H9 (cell line): ENCODE measurements around the gene ZRANB3. TPM values are rescaled to one million over a fixed set of nuclear protein-coding genes. Genes with fewer than 3 reads are reported as not detected.

Experiments used
- DNase-seq: peaks from one replicate; pipeline ENCODE4 v3.0.0-alpha.2; 2017
- H2AFZ ChIP-seq: one replicate; pipeline ENCODE4 v1.6.1; 2013; ENCODE audit warnings: mild to moderate bottlenecking, low read length, control low read depth, moderate library complexity
- H2AK5ac ChIP-seq: 2 replicates; pipeline ENCODE4 v1.6.1; 2013; ENCODE audit warnings: low read length, control low read depth, mixed read lengths; ENCODE audit not compliant: insufficient read length
- H2BK120ac ChIP-seq: one replicate; pipeline ENCODE4 v1.6.1; 2013; ENCODE audit warnings: low read depth, mild to moderate bottlenecking, low read length, control low read depth, inconsistent platforms; ENCODE audit not compliant: poor library complexity, severe bottlenecking
- H2BK12ac ChIP-seq: 2 replicates; pipeline ENCODE4 v1.6.1; 2013; ENCODE audit warnings: low read length, control low read depth, mixed read lengths, low read depth; ENCODE audit not compliant: insufficient read length
- H2BK15ac ChIP-seq: 2 replicates; pipeline ENCODE4 v1.6.1; 2013; ENCODE audit warnings: low read depth, low read length, control low read depth
- H2BK20ac ChIP-seq: one replicate; pipeline ENCODE4 v1.6.1; 2013; ENCODE audit warnings: low read depth, mild to moderate bottlenecking, low read length, control low read depth, inconsistent platforms; ENCODE audit not compliant: poor library complexity, severe bottlenecking
- H2BK5ac ChIP-seq: 2 replicates; pipeline ENCODE4 v1.6.1; 2013; ENCODE audit warnings: low read length, control low read depth, mixed read lengths; ENCODE audit not compliant: insufficient read length
- H3K14ac ChIP-seq: 2 replicates; pipeline ENCODE4 v1.6.1; 2013; ENCODE audit warnings: low read length, control low read depth; ENCODE audit not compliant: insufficient read depth
- H3K18ac ChIP-seq: 2 replicates; pipeline ENCODE4 v1.6.1; 2013; ENCODE audit warnings: low read depth, mild to moderate bottlenecking, mixed read lengths, low read length, control low read depth; ENCODE audit not compliant: insufficient read length
- H3K23ac ChIP-seq: 2 replicates; pipeline ENCODE4 v1.6.1; 2013; ENCODE audit warnings: low read length, control low read depth, mixed read lengths, low read depth; ENCODE audit not compliant: insufficient read length
- H3K23me2 ChIP-seq: 2 replicates; pipeline ENCODE4 v1.6.1; 2013; ENCODE audit warnings: low read depth, mild to moderate bottlenecking, mixed read lengths, low read length, control low read depth; ENCODE audit not compliant: insufficient read length, poor library complexity, severe bottlenecking
- H3K27ac ChIP-seq: 2 replicates; pipeline ENCODE4 v1.5.1; 2013; ENCODE audit warnings: low read length, control low read depth, mixed read lengths, low read depth; ENCODE audit not compliant: insufficient read length
- H3K27me3 ChIP-seq: 2 replicates; pipeline ENCODE4 v1.6.1; 2013; ENCODE audit warnings: low read length, control low read depth, inconsistent platforms; ENCODE audit not compliant: insufficient read depth
- H3K4ac ChIP-seq: 2 replicates; pipeline ENCODE4 v1.6.1; 2013; ENCODE audit warnings: low read depth, mild to moderate bottlenecking, control low read depth, inconsistent platforms, low read length, moderate library complexity
- H3K4me1 ChIP-seq: 2 replicates; pipeline ENCODE4 v1.6.1; 2013; ENCODE audit warnings: low read length, control low read depth, inconsistent platforms; ENCODE audit not compliant: insufficient read depth
- H3K4me2 ChIP-seq: 2 replicates; pipeline ENCODE4 v1.6.1; 2013; ENCODE audit warnings: low read length, control low read depth, mixed read lengths; ENCODE audit not compliant: insufficient read length, insufficient read depth
- H3K56ac ChIP-seq: 2 replicates; pipeline ENCODE4 v1.6.1; 2013; ENCODE audit warnings: low read depth, mild to moderate bottlenecking, mixed read lengths, low read length, control low read depth; ENCODE audit not compliant: insufficient read length
- H3K79me1 ChIP-seq: 2 replicates; pipeline ENCODE4 v1.6.1; 2013; ENCODE audit warnings: low read depth, mild to moderate bottlenecking, moderate library complexity, low read length, control low read depth, inconsistent platforms; ENCODE audit not compliant: insufficient read depth, poor library complexity, severe bottlenecking
- H3K79me2 ChIP-seq: 2 replicates; pipeline ENCODE4 v1.6.1; 2013; ENCODE audit warnings: low read length, control low read depth, inconsistent platforms; ENCODE audit not compliant: insufficient read depth
- H3K9ac ChIP-seq: 2 replicates; pipeline ENCODE4 v1.6.1; 2013; ENCODE audit warnings: low read length, control low read depth, mixed read lengths; ENCODE audit not compliant: insufficient read length; ENCODE audit errors: extremely low read depth
- H3K9me3 ChIP-seq: one replicate; pipeline ENCODE4 v1.6.1; 2013; ENCODE audit warnings: low read depth, low read length, inconsistent platforms; ENCODE audit not compliant: control insufficient read depth
- H3T11ph ChIP-seq: one replicate; pipeline ENCODE4 v1.6.1; 2013; ENCODE audit warnings: mild to moderate bottlenecking, low read length, control low read depth, inconsistent platforms
- H4K20me1 ChIP-seq: one replicate; pipeline ENCODE4 v1.6.1; 2013; ENCODE audit not compliant: control insufficient read depth, insufficient read length, insufficient read depth
- H4K5ac ChIP-seq: 2 replicates; pipeline ENCODE4 v1.6.1; 2013; ENCODE audit warnings: low read depth, mild to moderate bottlenecking, mixed read lengths, low read length, control low read depth; ENCODE audit not compliant: insufficient read length
- H4K8ac ChIP-seq: replicated peaks from 2 replicates; pipeline ENCODE4 v1.6.1; 2013; ENCODE audit warnings: low read length, control low read depth, mixed read lengths, low read depth; ENCODE audit not compliant: insufficient read length
- H4K91ac ChIP-seq: 2 replicates; pipeline ENCODE4 v1.6.1; 2013; ENCODE audit warnings: low read depth, mild to moderate bottlenecking, moderate library complexity, mixed read lengths, low read length, control low read depth; ENCODE audit not compliant: insufficient read length
- H3K27ac Mint-ChIP-seq, 3 experiments: 2 replicates in 2 of 3; 3 replicates in 1 of 3; pipeline ENCODE4 v1.8.0; 2020 to 2021; ENCODE audit warnings: mixed read lengths in 3 of 3, mild to moderate bottlenecking in 1 of 3, moderate library complexity in 1 of 3
- H3K27me3 Mint-ChIP-seq: 2 replicates; pipeline ENCODE4 v1.8.0; 2021; ENCODE audit warnings: low read depth, mild to moderate bottlenecking, moderate library complexity, mixed read lengths
- H3K36me3 Mint-ChIP-seq, 3 experiments: 2 replicates in 2 of 3; 3 replicates in 1 of 3; pipeline ENCODE4 v1.8.0; 2020 to 2021; ENCODE audit warnings: low read depth in 3 of 3, mixed read lengths in 3 of 3; ENCODE audit not compliant: insufficient read depth in 1 of 3
- H3K4me1 Mint-ChIP-seq, 2 experiments: 2 replicates each; pipeline ENCODE4 v1.8.0; 2020; ENCODE audit warnings: mixed read lengths in 2 of 2
- H3K4me3 Mint-ChIP-seq, 2 experiments: 2 replicates in 1 of 2; 3 replicates in 1 of 2; pipeline ENCODE4 v1.8.0; 2020 to 2021; ENCODE audit warnings: mild to moderate bottlenecking in 2 of 2, mixed read lengths in 2 of 2, moderate library complexity in 1 of 2
- H3K9me3 Mint-ChIP-seq, 2 experiments: 2 replicates in 1 of 2; 3 replicates in 1 of 2; pipeline ENCODE4 v1.8.0; 2020; ENCODE audit warnings: mild to moderate bottlenecking in 2 of 2, mixed read lengths in 2 of 2, moderate library complexity in 1 of 2
- CTCF ChIP-seq: fragments of 200-600 bp; sonication (generic); conservative IDR thresholded peaks from 3 replicates; pipeline ENCODE4 v1.8.0; 2021; ENCODE audit warnings: antibody characterized with exemption, mild to moderate bottlenecking
- WGBS: extraction: QIAGEN DNeasy Blood & Tissue Kit; methylation state at CpG from one replicate; pipeline ENCODE4 v1.1.7; 2013; ENCODE audit warnings: missing lambda C conversion rate, low lambda C conversion rate, mixed read lengths; ENCODE audit not compliant: insufficient read length; ENCODE audit errors: extremely low coverage; 5-methylcytosine and 5-hydroxymethylcytosine counted together
- total RNA-seq: library from RNA; stranded (reverse); gene quantifications from 2 replicates; pipeline ENCODE4 v1.2.1, GENCODE V29; 2021

Gene ZRANB3
- total RNA-seq, 1 experiment from 2014 or later: 16.7 TPM

- Histone ChIP-seq H4K8ac (no peak overlapping the region), H3K4me2 (no peak overlapping the region), H3K23me2 (no peaks in the 10 kb centered on the region), H4K20me1 (no peaks in the 10 kb centered on the region), H3K27ac (no peak overlapping the region), H3K79me2 (no peaks in the 10 kb centered on the region), H2BK120ac (no peak overlapping the region), H2AK5ac (no peak overlapping the region), H2BK20ac (no peak overlapping the region), H4K5ac (no peak overlapping the region), H3K9ac (no peak overlapping the region), H3K14ac (no peak overlapping the region), H3K79me1 (no peaks in the 10 kb centered on the region), H2BK12ac (no peak overlapping the region), H4K91ac (no peak overlapping the region), H3K18ac (no peak overlapping the region), H2BK15ac (no peak overlapping the region), H3K4ac (no peak overlapping the region), H3K56ac (no peak overlapping the region), H3K9me3 (peaks cover 8% of the 10 kb centered on the region), H3K4me1 (no peaks in the 10 kb centered on the region), H3K23ac (no peak overlapping the region), H3T11ph (no peak overlapping the region), H3K27me3 (no peaks in the 10 kb centered on the region), H2AFZ (no peak overlapping the region), H2BK5ac (no peak overlapping the region)
- peaks cover 5% of the 10 kb centered on the region for H3K27me3 Mint-ChIP-seq
- no peak overlapping the region for H3K4me3 Mint-ChIP-seq
- no CpG with 5 or more reads among the region's 1 CpG for WGBS
- peaks cover 8 to 10% of the 10 kb centered on the region in 2 experiments; a peak in 3 of 4 replicates for H3K4me1 Mint-ChIP-seq
- peaks cover 38 to 47% (median 46%) of the 10 kb centered on the region in 3 experiments for H3K36me3 Mint-ChIP-seq
- peaks cover 32 to 37% of the 10 kb centered on the region in 2 experiments for H3K9me3 Mint-ChIP-seq
- DNase-seq: no peak
- no peak for TF ChIP-seq CTCF
- no peak overlapping the region for H3K27ac Mint-ChIP-seq
These were observed 74.2 kb downstream of the ZRANB3 start for GRCh38 chr2:135456835-135457234.
